ENCODE measurements around the gene SLC35D2.

GRCh38 chr9:96423985-96424336, 40.5 kb upstream of the SLC35D2 start:
- TF ChIP-seq, protein P1, sequence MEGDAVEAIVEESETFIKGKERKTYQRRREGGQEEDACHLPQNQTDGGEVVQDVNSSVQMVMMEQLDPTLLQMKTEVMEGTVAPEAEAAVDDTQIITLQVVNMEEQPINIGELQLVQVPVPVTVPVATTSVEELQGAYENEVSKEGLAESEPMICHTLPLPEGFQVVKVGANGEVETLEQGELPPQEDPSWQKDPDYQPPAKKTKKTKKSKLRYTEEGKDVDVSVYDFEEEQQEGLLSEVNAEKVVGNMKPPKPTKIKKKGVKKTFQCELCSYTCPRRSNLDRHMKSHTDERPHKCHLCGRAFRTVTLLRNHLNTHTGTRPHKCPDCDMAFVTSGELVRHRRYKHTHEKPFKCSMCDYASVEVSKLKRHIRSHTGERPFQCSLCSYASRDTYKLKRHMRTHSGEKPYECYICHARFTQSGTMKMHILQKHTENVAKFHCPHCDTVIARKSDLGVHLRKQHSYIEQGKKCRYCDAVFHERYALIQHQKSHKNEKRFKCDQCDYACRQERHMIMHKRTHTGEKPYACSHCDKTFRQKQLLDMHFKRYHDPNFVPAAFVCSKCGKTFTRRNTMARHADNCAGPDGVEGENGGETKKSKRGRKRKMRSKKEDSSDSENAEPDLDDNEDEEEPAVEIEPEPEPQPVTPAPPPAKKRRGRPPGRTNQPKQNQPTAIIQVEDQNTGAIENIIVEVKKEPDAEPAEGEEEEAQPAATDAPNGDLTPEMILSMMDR (IDR thresholded peaks at IDR 0.05; ENCODE audit: low read depth, low read length) = no peak
- TF ChIP-seq MAX (IDR thresholded peaks at IDR 0.05; ENCODE audit: low read depth, low read length) = no peak
